SK-N-SH (cell line): ENCODE data around the gene GPR162. TPM values are rescaled to one million over a fixed set of nuclear protein-coding genes. Genes with fewer than 3 reads are reported as not detected.

Experiments
- CTCF ChIA-PET: fragments of 300-600, 350-600 bp; formaldehyde crosslinking; extraction: SDS; loops from one replicate; lab custom pipeline; 2021; lab: Yijun Ruan, JAX
- POLR2A ChIA-PET: fragments of 350-600 bp; sonication (Branson Sonifier 250); formaldehyde crosslinking; extraction: SDS; loops from one replicate; lab custom pipeline; 2020; ENCODE audit warnings: antibody characterized with exemption, inconsistent platforms; lab: Yijun Ruan, JAX
- DNase-seq: peaks from one replicate; pipeline ENCODE4 v3.0.0; 2012
- H2AFZ ChIP-seq: fragments of 200-600 bp; sonication (generic); 2 replicates; pipeline ENCODE4 v1.8.1; 2016; ENCODE audit warnings: antibody characterized with exemption, mild to moderate bottlenecking, low read depth
- H3F3A ChIP-seq: fragments of 200-600 bp; sonication (generic); replicated peaks from 2 replicates; pipeline ENCODE3; 2016; ENCODE audit warnings: antibody characterized with exemption, mild to moderate bottlenecking; ENCODE audit not compliant: insufficient read depth
- H3K27ac ChIP-seq, 2 experiments: fragments of 200-500 bp in 1 of 2; fragments of 200-600 bp in 1 of 2; sonication (Bioruptor generic) in 1 of 2; sonication (generic), shearing (Covaris generic) in 1 of 2; 2 replicates each; pipeline versions ENCODE4 v1.5.1 to v1.6.1; 2014 to 2016; ENCODE audit warnings: low read depth in 2 of 2, inconsistent platforms in 1 of 2, low read length in 1 of 2, mild to moderate bottlenecking in 1 of 2, mixed read lengths in 1 of 2
- H3K27me3 ChIP-seq: fragments of 200-600 bp; sonication (generic), shearing (Covaris generic); 2 replicates; pipeline ENCODE4 v1.6.1; 2016; ENCODE audit warnings: mixed run types; ENCODE audit not compliant: insufficient read depth
- H3K36me3 ChIP-seq, 2 experiments: fragments of 200-500 bp in 1 of 2; fragments of 200-600 bp in 1 of 2; sonication (Bioruptor generic) in 1 of 2; sonication (generic) in 1 of 2; replicated peaks in 1 of 2; 2 replicates each; pipeline versions ENCODE3 to v1.5.1; 2014 to 2016; ENCODE audit warnings: low read length in 1 of 2, mild to moderate bottlenecking in 1 of 2; ENCODE audit not compliant: insufficient read depth in 2 of 2, control insufficient read depth in 1 of 2
- H3K4me1 ChIP-seq, 2 experiments: fragments of 200-500 bp in 1 of 2; fragments of 200-600 bp in 1 of 2; sonication (Bioruptor generic) in 1 of 2; sonication (generic), shearing (Covaris generic) in 1 of 2; 2 replicates each; pipeline versions ENCODE4 v1.5.1 to v1.6.1; 2014 to 2016; ENCODE audit warnings: low read depth in 1 of 2, low read length in 1 of 2, mixed run types in 1 of 2; ENCODE audit not compliant: insufficient read depth in 2 of 2, control insufficient read depth in 1 of 2
- H3K4me2 ChIP-seq: fragments of 200-600 bp; sonication (generic), shearing (Covaris generic); 2 replicates; pipeline ENCODE4 v1.6.1; 2017; ENCODE audit warnings: mixed run types
- H3K4me3 ChIP-seq, 2 experiments: fragments of 200-500 bp in 1 of 2; fragments of 200-600 bp in 1 of 2; sonication (Bioruptor generic) in 1 of 2; sonication (generic), shearing (Covaris generic) in 1 of 2; 2 replicates each; pipeline versions ENCODE4 v1.5.1 to v1.8.1; 2014 to 2016; ENCODE audit warnings: low read depth in 2 of 2, inconsistent platforms in 1 of 2, low read length in 1 of 2, mild to moderate bottlenecking in 1 of 2, mixed read lengths in 1 of 2, moderate library complexity in 1 of 2
- H3K79me2 ChIP-seq: fragments of 200-600 bp; sonication (generic); 2 replicates; pipeline ENCODE4 v1.8.1; 2017; ENCODE audit warnings: mild to moderate bottlenecking; ENCODE audit not compliant: insufficient read depth
- H3K9ac ChIP-seq: fragments of 200-600 bp; sonication (generic); 2 replicates; pipeline ENCODE4 v1.6.1; 2017; ENCODE audit warnings: mixed run types
- H3K9me2 ChIP-seq: fragments of 200-600 bp; sonication (generic); 2 replicates; pipeline ENCODE4 v1.6.1; 2017; ENCODE audit warnings: mixed run types
- H3K9me3 ChIP-seq: fragments of 200-600 bp; sonication (generic); 2 replicates; pipeline ENCODE4 v1.6.1; 2017; ENCODE audit warnings: mixed run types, mild to moderate bottlenecking, moderate library complexity
- H4K20me1 ChIP-seq: fragments of 200-600 bp; sonication (generic); 2 replicates; pipeline ENCODE4 v1.6.1; 2017; ENCODE audit warnings: mild to moderate bottlenecking, mixed run types; ENCODE audit not compliant: insufficient read depth
- MXI1 ChIP-seq: IDR thresholded peaks from 2 replicates; pipeline ENCODE4 v1.6.1; 2012; ENCODE audit warnings: mild to moderate bottlenecking, low read depth, low read length, improper control_type of control experiment
- NFIC ChIP-seq: IDR thresholded peaks from 2 replicates; pipeline ENCODE4 v1.4.0; 2012; ENCODE audit warnings: borderline replicate concordance
- RAD21 ChIP-seq: IDR thresholded peaks from 2 replicates; pipeline ENCODE4 v1.6.1; 2012; ENCODE audit warnings: mild to moderate bottlenecking, low read length
- TEAD4 ChIP-seq: IDR thresholded peaks from 2 replicates; pipeline ENCODE4 v1.4.0; 2012; ENCODE audit warnings: mild to moderate bottlenecking, borderline replicate concordance; ENCODE audit not compliant: insufficient read depth
- WGBS: methylation state at CpG from one replicate; pipeline ENCODE4 v1.1.6; 2017; ENCODE audit warnings: low lambda C conversion rate; 5-methylcytosine and 5-hydroxymethylcytosine counted together
- polyA plus RNA-seq, 3 experiments: library from polyadenylated mRNA; depleted of rRNA; stranded (reverse); fragments of >200 nt; gene quantifications; 2 replicates each; pipeline ENCODE4 v1.2.3, GENCODE V29; 2012
- TF ChIP-seq, protein P1 (sequence below): fragments of 200-600 bp; sonication (generic); IDR thresholded peaks from 2 replicates; pipeline ENCODE4 v1.6.1; 2017; ENCODE audit warnings: antibody characterized with exemption, mild to moderate bottlenecking, moderate library complexity
- TF ChIP-seq, protein P2 (sequence below): IDR thresholded peaks from 2 replicates; pipeline ENCODE4 v1.4.0; 2012; ENCODE audit warnings: low read depth, borderline replicate concordance

GPR162 gene
- polyA plus RNA-seq, 1 of the 3 experiments (the other 2 are of a cell fraction): 18.6 TPM

DNA sequence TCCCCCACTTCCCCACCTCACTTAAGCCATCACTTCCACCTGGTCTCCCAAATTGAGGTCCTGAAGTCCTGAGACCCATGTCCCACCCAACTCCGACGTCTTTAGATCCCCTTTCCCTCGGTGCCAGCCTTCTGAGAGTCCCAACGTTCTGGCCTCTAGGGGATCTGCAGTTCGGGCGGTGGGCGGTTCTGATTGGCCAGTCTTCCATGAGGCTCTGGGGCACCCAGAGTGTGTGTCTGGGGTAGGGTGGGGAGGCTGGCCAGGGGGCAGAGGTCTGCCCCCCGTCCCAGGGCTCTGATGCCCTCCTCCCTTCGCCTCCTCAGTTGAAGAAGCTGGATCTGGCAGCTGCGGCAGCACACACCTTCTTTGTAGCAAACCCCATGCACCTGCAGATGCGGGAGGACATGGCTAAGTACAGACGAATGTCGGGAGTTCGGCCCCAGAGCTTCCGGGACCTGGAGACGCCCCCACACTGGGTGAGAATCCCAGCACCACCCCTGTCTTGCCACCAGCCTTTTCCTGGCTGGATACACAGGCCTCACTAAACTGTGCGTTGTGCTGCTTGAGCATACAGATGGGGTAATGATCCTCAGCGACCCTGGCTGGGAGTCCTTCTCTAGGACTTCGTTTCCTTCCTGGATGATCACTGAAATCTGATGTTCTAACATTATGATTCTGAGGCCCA lies 8.1 kb downstream of the GPR162 start:
- H3K4me1 ChIP-seq: peaks cover 13 to 32% of the 10 kb centered on the region in 2 experiments; a peak in 3 of 4 replicates
- H3K27ac ChIP-seq: peak overlapping the region; percentile 66 to 93
- H3K9ac ChIP-seq: peak overlapping the region; percentile 95
- H3K9me2 ChIP-seq: no peaks in the 10 kb centered on the region
- 54% methylated on average over 15 of the region's 19 CpGs for WGBS
- peaks cover 8% of the 10 kb centered on the region for H3F3A ChIP-seq
- 0 out of 2 replicates have a peak overlapping the region, but pooled peaks have one; percentile 33 for H2AFZ ChIP-seq
- H3K36me3 ChIP-seq: peaks cover 20 to 38% of the 10 kb centered on the region in 2 experiments
- CTCF ChIA-PET: interaction anchor here (0.6 to 14.1 kb wide), 12 partner anchors 13 to 106 kb away, joined by 3 to 246 read pairs (median 5); partner anchors contain the start of genes CDCA3, COPS7A, GNB3 and MLF2
- H4K20me1 ChIP-seq: 0 out of 2 replicates have a peak, but pooled peaks cover 6% of the 10 kb centered on the region
- no peaks in the 10 kb centered on the region for H3K27me3 ChIP-seq
- peak overlapping the region; percentile 94 for H3K4me2 ChIP-seq
- no peaks in the 10 kb centered on the region for H3K9me3 ChIP-seq
- DNase-seq: peak; percentile 76
- POLR2A ChIA-PET: interaction anchor here (1.0 to 7.0 kb wide), 7 partner anchors 9 to 140 kb away, joined by 3 to 46 read pairs (median 6); partner anchors contain the start of genes CDCA3, COPS7A, GNB3 and MLF2
- peak overlapping the region; percentile 73 to 79 for H3K4me3 ChIP-seq
- TF ChIP-seq, protein P1, sequence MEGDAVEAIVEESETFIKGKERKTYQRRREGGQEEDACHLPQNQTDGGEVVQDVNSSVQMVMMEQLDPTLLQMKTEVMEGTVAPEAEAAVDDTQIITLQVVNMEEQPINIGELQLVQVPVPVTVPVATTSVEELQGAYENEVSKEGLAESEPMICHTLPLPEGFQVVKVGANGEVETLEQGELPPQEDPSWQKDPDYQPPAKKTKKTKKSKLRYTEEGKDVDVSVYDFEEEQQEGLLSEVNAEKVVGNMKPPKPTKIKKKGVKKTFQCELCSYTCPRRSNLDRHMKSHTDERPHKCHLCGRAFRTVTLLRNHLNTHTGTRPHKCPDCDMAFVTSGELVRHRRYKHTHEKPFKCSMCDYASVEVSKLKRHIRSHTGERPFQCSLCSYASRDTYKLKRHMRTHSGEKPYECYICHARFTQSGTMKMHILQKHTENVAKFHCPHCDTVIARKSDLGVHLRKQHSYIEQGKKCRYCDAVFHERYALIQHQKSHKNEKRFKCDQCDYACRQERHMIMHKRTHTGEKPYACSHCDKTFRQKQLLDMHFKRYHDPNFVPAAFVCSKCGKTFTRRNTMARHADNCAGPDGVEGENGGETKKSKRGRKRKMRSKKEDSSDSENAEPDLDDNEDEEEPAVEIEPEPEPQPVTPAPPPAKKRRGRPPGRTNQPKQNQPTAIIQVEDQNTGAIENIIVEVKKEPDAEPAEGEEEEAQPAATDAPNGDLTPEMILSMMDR: peak; percentile 43
- TF ChIP-seq NFIC (no peak), MXI1 (0 out of 2 replicates have a peak, but pooled peaks have one; percentile 0)
- TF ChIP-seq, protein P2, sequence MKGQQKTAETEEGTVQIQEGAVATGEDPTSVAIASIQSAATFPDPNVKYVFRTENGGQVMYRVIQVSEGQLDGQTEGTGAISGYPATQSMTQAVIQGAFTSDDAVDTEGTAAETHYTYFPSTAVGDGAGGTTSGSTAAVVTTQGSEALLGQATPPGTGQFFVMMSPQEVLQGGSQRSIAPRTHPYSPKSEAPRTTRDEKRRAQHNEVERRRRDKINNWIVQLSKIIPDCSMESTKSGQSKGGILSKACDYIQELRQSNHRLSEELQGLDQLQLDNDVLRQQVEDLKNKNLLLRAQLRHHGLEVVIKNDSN: no peak
- peaks cover 31% of the 10 kb centered on the region for H3K79me2 ChIP-seq

DNA sequence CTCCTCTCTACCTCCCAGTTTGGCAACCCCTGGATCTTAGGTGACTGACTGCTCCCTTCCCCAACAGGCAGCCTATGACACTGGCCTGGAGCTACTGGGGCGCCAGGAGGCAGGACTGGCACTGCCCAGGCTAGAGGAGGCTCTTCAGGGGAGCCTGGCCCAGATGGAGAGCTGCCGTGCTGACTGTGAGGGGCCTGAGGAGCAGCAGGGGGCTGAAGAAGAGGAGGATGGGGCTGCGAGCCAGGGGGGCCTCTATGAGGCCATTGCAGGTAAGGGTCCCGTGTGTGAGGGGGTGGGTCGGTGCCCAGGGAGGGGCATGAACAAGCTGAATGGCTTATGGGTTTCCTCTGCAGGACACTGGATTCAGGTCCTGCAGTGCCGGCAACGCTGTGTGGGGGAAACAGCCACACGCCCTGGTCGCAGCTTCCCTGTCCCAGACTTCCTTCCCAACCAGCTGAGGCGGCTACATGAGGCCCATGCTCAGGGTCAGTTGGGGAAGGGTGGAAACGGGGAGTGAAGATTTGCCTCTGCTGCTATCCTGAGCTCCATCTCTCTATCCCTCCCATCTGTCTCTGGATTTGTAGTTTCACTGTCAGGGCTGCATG lies 8.8 kb downstream of the GPR162 start:
- Histone ChIP-seq H3K36me3 (peaks cover 26 to 38% of the 10 kb centered on the region in 2 experiments), H3K27me3 (no peaks in the 10 kb centered on the region), H3K27ac (peak overlapping the region in 1 of 2 experiments; percentile 93; a peak in 1 of 4 replicates), H3K9me2 (no peaks in the 10 kb centered on the region), H3K9ac (no peak overlapping the region), H2AFZ (no peak overlapping the region), H4K20me1 (0 out of 2 replicates have a peak, but pooled peaks cover 6% of the 10 kb centered on the region), H3K4me3 (peak overlapping the region in 1 of 2 experiments; percentile 73; a peak in 2 of 4 replicates), H3K4me1 (peaks cover 10 to 28% of the 10 kb centered on the region in 2 experiments; a peak in 3 of 4 replicates), H3F3A (peaks cover 8% of the 10 kb centered on the region), H3K79me2 (peaks cover 31% of the 10 kb centered on the region), H3K9me3 (no peaks in the 10 kb centered on the region), H3K4me2 (peak overlapping the region; percentile 94)
- WGBS: 90% methylated on average over 9 of the region's 11 CpGs
- TF ChIP-seq RAD21: no peak
- TF ChIP-seq TEAD4: no peak
- ChIA-PET POLR2A (interaction anchor here (2.0 to 7.0 kb wide), 3 partner anchors 10 to 77 kb away, joined by 5 to 46 read pairs (median 25); partner anchors contain the start of genes CDCA3, MLF2 and USP5), CTCF (interaction anchor here (0.6 to 14.1 kb wide), 10 partner anchors 14 to 106 kb away, joined by 3 to 246 read pairs (median 4); partner anchors contain the start of genes CDCA3, COPS7A, GNB3 and MLF2)
- no peak for DNase-seq
